ENCODE data around the gene PPID. TPM values are rescaled to one million over a fixed set of nuclear protein-coding genes. Genes with fewer than 3 reads are reported as not detected.
"Not testable (repeated sequence)": the region's sequence is repeated elsewhere in the genome, so short reads cannot be mapped to it uniquely, and the experiment has no call there.

PPID gene
- total RNA-seq, 1 experiment from 2014 or later = 23.3 TPM

- ChIA-PET POLR2A (no interaction called here), CTCF (no interaction called here)
- ATAC-seq (no peak), DNase-seq (ENCODE audit: low read depth, low spot score) (no peak)
- H3K27ac ChIP-seq (ENCODE audit: low read length) = no peak overlapping the region
- no peaks in the 10 kb centered on the region for H3K4me1 ChIP-seq (ENCODE audit: control insufficient read depth, insufficient read depth, low read length)
- no TSS peak for BruUV-seq (replicated peaks)
- H3K36me3 ChIP-seq (ENCODE audit: control insufficient read depth, insufficient read depth, low read length) = no peaks in the 10 kb centered on the region
- H3K27me3 ChIP-seq (ENCODE audit: control insufficient read depth, insufficient read depth, low read length) = no peaks in the 10 kb centered on the region
- H3K9me3 ChIP-seq (ENCODE audit: control insufficient read depth, insufficient read depth, low read depth, low read length) = no peaks in the 10 kb centered on the region
- in situ Hi-C loops (cut with HindIII; ENCODE audit: low pct_unique_long_range_greater_than_20kb, low sequenced_read_pairs) (no loop called here), intact Hi-C loops (cut with micrococcal nuclease; ENCODE audit: unreplicated experiment) (no loop called here)
- no peak overlapping the region for H3K4me3 ChIP-seq (ENCODE audit: low read depth in 2 of 2, low read length in 2 of 2)
- TF ChIP-seq REST (IDR thresholded peaks at IDR 0.05; ENCODE audit: insufficient read depth in 1 of 2, low read depth in 2 of 2, low read length in 1 of 2) (no peak), TCF7L2 (IDR thresholded peaks at IDR 0.05; ENCODE audit: low read depth, low read length) (no peak), POLR2AphosphoS5 (IDR thresholded peaks at IDR 0.05; ENCODE audit: low read depth, low read length) (no peak), CTCF (IDR thresholded peaks at IDR 0.05) (no peak), SIN3A (IDR thresholded peaks at IDR 0.05; ENCODE audit: borderline replicate concordance, insufficient read depth, low read depth, low read length) (no peak)
Observed at GRCh38 chr4:158756588-158756987, 33.4 kb upstream of the PPID start.

- H3K27ac ChIP-seq (ENCODE audit: low read length); in situ Hi-C loops (cut with HindIII; ENCODE audit: low pct_unique_long_range_greater_than_20kb, low sequenced_read_pairs); CTCF ChIA-PET; ATAC-seq; DNase-seq (ENCODE audit: low read depth, low spot score); H3K27me3 ChIP-seq (ENCODE audit: control insufficient read depth, insufficient read depth, low read length); H3K9me3 ChIP-seq (ENCODE audit: control insufficient read depth, insufficient read depth, low read depth, low read length); POLR2A ChIA-PET; H3K36me3 ChIP-seq (ENCODE audit: control insufficient read depth, insufficient read depth, low read length); BruUV-seq (replicated peaks); H3K4me1 ChIP-seq (ENCODE audit: control insufficient read depth, insufficient read depth, low read length); intact Hi-C loops (cut with micrococcal nuclease; ENCODE audit: unreplicated experiment); H3K4me3 ChIP-seq (ENCODE audit: low read depth in 2 of 2, low read length in 2 of 2): not testable (repeated sequence)
Observed at GRCh38 chr4:158755819-158756218, 32.6 kb upstream of the PPID start.

GRCh38 chr4:158754385-158755180 is 31.4 kb upstream of the PPID start:
- H3K36me3 ChIP-seq (ENCODE audit: control insufficient read depth, insufficient read depth, low read length) = no peaks in the 10 kb centered on the region
- POLR2A ChIA-PET = no interaction called here
- H3K27ac ChIP-seq (ENCODE audit: low read length) = no peak overlapping the region
- H3K4me1 ChIP-seq (ENCODE audit: control insufficient read depth, insufficient read depth, low read length) = no peaks in the 10 kb centered on the region
- no peak overlapping the region for H3K4me3 ChIP-seq (ENCODE audit: low read depth in 2 of 2, low read length in 2 of 2)
- in situ Hi-C loops (cut with HindIII; ENCODE audit: low pct_unique_long_range_greater_than_20kb, low sequenced_read_pairs) (no loop called here), intact Hi-C loops (cut with micrococcal nuclease; ENCODE audit: unreplicated experiment) (no loop called here)
- no peaks in the 10 kb centered on the region for H3K27me3 ChIP-seq (ENCODE audit: control insufficient read depth, insufficient read depth, low read length)
- DNase-seq (ENCODE audit: low read depth, low spot score) (no peak), ATAC-seq (no peak)
- no peak for TF ChIP-seq SIN3A (IDR thresholded peaks at IDR 0.05; ENCODE audit: borderline replicate concordance, insufficient read depth, low read depth, low read length)
- no peak for TF ChIP-seq POLR2AphosphoS5 (IDR thresholded peaks at IDR 0.05; ENCODE audit: low read depth, low read length)
- TF ChIP-seq TCF7L2 (IDR thresholded peaks at IDR 0.05; ENCODE audit: low read depth, low read length) = no peak
- no peak for TF ChIP-seq REST (IDR thresholded peaks at IDR 0.05; ENCODE audit: insufficient read depth in 1 of 2, low read depth in 2 of 2, low read length in 1 of 2)
- TF ChIP-seq CTCF (IDR thresholded peaks at IDR 0.05) = no peak
- no peaks in the 10 kb centered on the region for H3K9me3 ChIP-seq (ENCODE audit: control insufficient read depth, insufficient read depth, low read depth, low read length)
- no TSS peak for BruUV-seq (replicated peaks)
- CTCF ChIA-PET = interaction anchor here (0.7 kb wide), 1 partner anchor 98 kb away, joined by 9 read pairs; no protein-coding TSS in a partner anchor

All from Panc1 (cell line).